ENCODE data around the gene APEH. TPM values are rescaled to one million over a fixed set of nuclear protein-coding genes. Genes with fewer than 3 reads are reported as not detected.

APEH gene
- 90.1 and 91.4 TPM in 2 replicates for total RNA-seq

DNA sequence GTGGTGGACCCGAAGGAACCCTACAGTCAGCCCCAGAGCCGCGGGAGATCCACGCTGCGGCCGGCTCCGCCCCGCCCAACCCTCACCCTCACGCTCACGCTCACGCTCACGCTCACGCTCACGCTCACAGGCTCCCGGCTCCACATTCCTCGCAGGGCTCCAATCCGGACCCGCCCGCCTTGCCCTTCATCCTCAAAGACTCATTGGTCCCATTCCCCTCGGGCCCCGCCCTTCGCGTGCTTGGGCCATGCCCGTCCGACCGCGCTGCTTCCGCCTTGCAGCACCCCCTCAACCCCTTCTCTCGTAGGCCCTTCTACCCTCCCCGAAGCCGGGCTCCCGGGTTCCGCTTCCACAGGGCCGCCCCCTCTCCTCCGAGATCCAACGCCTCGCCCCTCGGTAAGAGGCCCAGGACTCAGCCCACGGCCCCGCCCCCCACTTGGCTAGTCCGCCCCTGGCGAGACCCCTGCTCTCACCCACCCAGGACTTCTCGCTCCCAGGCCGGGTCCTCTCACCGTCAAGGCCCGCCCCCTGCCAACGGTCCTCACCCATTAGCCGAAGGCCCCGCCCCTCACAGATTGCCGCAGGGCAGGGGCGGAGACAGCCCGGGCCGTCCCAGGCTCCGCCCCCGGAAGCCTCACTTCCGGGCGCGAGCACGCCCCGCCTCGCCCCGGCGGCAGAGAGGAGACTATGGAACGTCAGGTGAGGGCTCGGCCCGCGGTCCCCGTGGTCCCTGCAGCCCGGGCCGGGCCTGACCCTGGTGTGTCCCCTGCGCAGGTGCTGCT, at the start of gene APEH:
APEH (plus strand) TSS at position 637 of the 782 bp plus-strand sequence; CDS start at position 688, 51 bp downstream.
- intact Hi-C loops (cut with micrococcal nuclease), result loop anchor here (1.0 to 10.0 kb wide), 16 partner anchors 15 to 957 kb away; partner anchors contain the start of genes AMIGO3, BSN, DAG1 and GPX1

GRCh38 chr3:49625071-49625470, 49.1 kb upstream of the APEH start:
- intact Hi-C loops (cut with micrococcal nuclease), result no loop called here

GRCh38 chr3:49626101-49626581, 48.0 kb upstream of the APEH start:
- intact Hi-C loops (cut with micrococcal nuclease), result no loop called here

GRCh38 chr3:49626796-49627195, 47.4 kb upstream of the APEH start:
- intact Hi-C loops (cut with micrococcal nuclease), result no loop called here

DNA sequence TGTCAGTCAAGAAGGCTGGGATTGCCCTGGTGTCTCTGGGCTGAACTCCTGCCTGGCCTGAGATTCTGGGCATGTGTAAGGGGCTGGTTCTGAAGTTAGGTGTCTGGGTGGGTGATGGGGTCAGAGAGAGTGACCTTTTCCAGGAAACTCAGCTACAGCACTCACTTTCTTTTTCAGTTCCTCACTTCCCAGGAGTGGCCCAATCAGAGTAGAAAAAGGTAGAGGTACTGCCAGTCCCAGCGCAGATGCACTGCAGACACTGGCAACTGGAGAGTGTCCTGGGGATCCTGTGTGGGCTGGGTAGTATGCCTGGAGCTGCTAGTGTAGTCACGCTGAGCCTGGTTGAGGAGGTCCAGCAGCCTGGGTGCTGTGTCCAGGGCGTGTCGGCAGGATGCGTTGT, 46.5 kb upstream of the APEH start:
- intact Hi-C loops (cut with micrococcal nuclease), result no loop called here

DNA sequence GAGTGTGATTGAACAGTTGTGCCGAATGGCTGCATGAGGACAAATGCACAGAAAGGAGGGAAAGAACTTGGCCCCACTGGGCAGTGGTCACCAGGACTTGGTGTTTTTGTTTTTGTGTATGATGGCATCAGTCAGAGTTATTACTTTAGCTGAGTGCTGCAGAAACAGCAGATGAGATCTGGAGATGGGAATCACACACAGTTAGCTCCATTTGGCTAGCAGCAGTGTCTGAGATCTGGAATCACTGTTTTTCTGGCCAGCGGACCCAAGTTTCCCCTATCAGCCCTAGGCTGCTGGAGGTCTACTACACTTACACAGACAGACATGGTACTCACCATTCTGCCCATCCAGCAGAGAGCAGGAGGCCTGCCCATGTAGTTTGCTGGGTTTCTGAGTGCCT, 45.9 kb upstream of the APEH start:
- intact Hi-C loops (cut with micrococcal nuclease), result no loop called here

GRCh38 chr3:49629451-49629850, 44.7 kb upstream of the APEH start:
- intact Hi-C loops (cut with micrococcal nuclease), result no loop called here

GRCh38 chr3:49629866-49630265, 44.3 kb upstream of the APEH start:
- intact Hi-C loops (cut with micrococcal nuclease), result no loop called here

DNA sequence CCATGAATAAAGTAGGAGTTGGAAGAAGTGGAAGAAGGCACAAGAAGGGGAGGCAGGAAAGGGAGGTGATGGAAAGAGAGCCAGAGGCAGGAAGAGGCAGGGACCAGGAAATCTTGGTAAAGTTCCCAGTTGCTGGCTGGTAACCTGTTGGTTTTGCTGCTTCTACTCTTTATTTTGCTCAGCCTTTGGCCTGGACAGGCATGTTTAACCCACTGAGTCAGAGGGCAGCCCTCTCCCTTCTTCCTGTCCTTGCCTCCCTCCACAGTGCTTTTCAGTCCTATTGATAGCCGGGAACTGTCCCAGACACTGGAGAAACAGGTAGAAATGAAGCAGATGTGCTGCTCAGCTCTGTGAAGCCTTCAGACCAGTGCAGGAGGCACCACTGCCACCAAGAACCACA, 43.4 kb upstream of the APEH start:
- intact Hi-C loops (cut with micrococcal nuclease), result no loop called here

DNA sequence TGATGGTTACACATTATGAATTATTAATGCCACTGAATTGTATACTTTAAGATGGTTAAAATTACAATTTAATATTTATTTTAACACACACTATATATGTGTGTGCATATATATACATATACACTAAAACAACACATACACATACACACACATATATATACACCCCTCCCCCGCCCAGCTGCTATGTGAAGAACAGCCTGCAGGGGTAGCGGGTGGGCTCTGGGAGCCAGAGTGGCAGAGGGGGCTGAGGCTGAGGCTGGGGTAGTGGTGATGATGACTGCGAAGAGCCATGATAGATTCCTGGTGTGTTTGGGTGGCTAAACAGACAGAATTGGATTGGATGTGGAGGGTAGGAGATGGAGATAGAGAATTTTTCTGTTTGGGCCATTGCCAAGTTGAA, 39.4 kb upstream of the APEH start:
- intact Hi-C loops (cut with micrococcal nuclease), result no loop called here

DNA sequence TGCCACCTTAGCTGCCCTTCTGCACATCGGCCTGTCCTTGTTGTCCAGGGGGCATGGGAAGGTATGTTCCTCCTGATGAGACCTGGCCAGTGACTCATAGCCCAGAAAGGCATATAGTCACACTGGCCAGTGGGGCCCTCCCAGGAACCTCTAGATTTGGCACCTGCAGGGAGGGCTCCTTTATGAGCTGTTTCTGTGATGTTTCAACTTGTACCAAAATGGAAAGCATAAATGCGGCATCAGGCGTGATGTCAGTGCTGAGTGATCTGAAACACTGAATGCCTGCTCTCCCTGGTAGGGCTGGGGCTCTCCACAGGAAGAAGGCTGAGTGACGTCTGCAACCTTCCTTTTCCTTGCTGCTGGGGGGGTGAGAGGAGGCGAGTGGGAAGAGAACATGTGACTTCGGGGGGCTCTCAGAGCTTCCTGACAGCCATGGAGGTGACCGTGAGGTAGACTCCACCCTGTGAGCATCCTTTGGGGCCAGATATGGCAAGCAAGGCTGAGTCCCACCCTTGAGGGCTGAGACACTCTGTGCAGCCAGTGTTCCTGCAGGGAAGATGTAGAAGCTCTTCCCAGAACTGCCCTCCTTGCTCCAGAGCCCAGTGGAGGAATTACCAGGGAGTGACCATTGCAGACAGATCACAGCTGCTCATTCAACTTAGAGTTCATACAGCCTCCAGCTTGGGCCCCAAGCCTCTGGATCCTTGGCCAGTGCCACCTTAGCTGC, 37.1 kb upstream of the APEH start:
- intact Hi-C loops (cut with micrococcal nuclease), result no loop called here

- intact Hi-C loops (cut with micrococcal nuclease), result no loop called here
Measured at GRCh38 chr3:49638445-49638844, 35.7 kb upstream of the APEH start.

- intact Hi-C loops (cut with micrococcal nuclease), result no loop called here
Measured at GRCh38 chr3:49639551-49639950, 34.6 kb upstream of the APEH start.

- intact Hi-C loops (cut with micrococcal nuclease), result no loop called here
Measured at GRCh38 chr3:49641292-49641691, 32.9 kb upstream of the APEH start.

DNA sequence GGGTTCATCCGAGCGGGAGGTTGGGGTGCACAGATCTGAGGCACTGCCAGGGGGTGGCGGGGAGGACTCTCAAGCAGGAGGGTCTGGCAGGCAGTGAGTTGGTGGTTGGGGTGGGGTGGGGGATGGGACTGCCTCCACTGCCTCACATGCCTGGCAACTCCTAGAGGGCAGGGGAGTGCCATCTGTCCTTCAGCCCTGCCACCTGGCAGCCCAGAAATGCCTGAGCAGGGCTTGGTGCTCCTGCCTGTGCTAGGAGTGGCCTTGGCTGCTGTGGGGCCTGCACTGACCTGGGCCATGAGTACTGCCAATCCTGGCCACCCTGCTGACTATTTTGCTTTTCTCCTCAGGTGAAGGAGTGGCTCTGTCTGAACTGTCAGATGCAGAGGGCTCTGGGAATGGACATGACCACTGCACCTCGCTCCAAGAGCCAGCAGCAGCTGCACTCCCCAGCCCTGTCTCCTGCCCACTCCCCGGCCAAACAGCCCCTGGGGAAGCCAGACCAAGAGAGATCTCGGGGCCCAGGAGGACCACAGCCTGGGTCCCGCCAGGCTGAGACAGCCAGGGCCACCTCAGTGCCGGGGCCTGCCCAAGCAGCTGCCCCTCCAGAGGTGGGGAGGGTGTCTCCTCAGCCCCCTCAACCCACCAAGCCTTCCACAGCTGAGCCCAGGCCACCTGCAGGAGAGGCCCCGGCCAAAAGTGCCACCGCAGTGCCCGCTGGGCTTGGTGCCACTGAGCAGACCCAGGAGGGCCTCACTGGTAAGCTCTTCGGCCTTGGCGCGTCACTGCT, 32.0 kb upstream of the APEH start:
- intact Hi-C loops (cut with micrococcal nuclease), result no loop called here

- intact Hi-C loops (cut with micrococcal nuclease), result no loop called here
Measured at GRCh38 chr3:49642708-49643145, 31.4 kb upstream of the APEH start.

GRCh38 chr3:49644684-49645083, 29.5 kb upstream of the APEH start:
- intact Hi-C loops (cut with micrococcal nuclease), result no loop called here

DNA sequence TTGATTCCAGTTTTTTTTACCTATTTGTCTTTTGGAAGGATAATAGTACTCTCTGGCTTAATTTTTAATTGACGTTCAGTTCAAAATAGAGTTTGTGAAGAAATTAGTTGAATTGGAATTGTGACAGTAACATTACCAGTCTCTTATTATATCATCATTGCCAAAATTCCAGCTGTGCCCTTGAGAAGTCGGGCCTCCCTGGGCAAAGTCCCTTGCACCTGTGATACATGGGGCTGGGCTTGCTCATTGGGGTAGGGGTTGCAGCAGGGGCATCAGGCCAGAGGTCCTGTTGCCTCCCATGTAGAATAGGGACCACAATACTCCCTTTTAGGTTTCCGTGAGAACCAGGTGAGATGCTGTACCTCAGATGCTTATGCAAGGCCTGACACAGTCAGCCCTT, 27.9 kb upstream of the APEH start:
- intact Hi-C loops (cut with micrococcal nuclease), result no loop called here

- intact Hi-C loops (cut with micrococcal nuclease), result no loop called here
Measured at GRCh38 chr3:49647741-49648140, 26.4 kb upstream of the APEH start.

- intact Hi-C loops (cut with micrococcal nuclease), result no loop called here
Measured at GRCh38 chr3:49648354-49649019, 25.7 kb upstream of the APEH start.

DNA sequence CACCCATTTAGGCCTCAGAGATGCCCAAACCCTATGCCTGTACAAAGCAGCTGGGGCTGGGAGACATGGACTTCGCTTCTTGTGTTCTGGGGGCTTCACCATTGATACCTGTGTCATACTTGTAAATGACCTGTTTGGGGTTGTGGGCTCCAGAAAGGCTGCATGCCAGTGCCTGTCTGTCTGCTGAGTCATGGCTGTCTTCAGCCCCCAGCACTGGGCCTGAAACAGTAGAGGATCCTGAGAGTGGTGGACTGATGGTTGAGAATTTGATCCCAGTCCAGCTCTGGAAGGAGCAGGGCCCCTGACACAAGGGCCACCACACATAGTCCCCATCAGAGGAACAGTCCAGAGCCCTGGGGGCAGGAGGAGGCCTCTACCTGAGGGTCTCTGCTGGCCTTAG, 24.6 kb upstream of the APEH start:
- intact Hi-C loops (cut with micrococcal nuclease), result no loop called here
